T-helper 17 cell (primary cell): Measurements from ENCODE around the gene ILDR1. TPM values are rescaled to one million over a fixed set of nuclear protein-coding genes. Genes with fewer than 3 reads are reported as not detected.

Source experiments
- ATAC-seq: fragments of 150-1000 bp; cut with Tn5 transposase; 2 replicates; pipeline ENCODE4 v1.10.0; 2021; ENCODE audit warnings: mild to moderate bottlenecking, moderate library complexity
- DNase-seq, 3 donors: peaks; one replicate each; pipeline versions ENCODE4 v3.0.0 to v3.0.0-alpha.2; 2020 to 2021
- H3K9me3 ChIP-seq: one replicate; pipeline ENCODE4 v1.7.0; 2013; ENCODE audit warnings: low read length, mild to moderate bottlenecking; ENCODE audit not compliant: control insufficient read depth, poor library complexity, severe bottlenecking
- H3K27ac Mint-ChIP-seq: one replicate; pipeline ENCODE4 v1.8.0; 2022; ENCODE audit warnings: mild to moderate bottlenecking, moderate library complexity, mixed read lengths
- H3K27me3 Mint-ChIP-seq: one replicate; pipeline ENCODE4 v1.8.0; 2022; ENCODE audit warnings: mixed read lengths
- H3K36me3 Mint-ChIP-seq: one replicate; pipeline ENCODE4 v1.8.0; 2022; ENCODE audit warnings: low read depth, mixed read lengths
- H3K4me1 Mint-ChIP-seq: one replicate; pipeline ENCODE4 v1.8.0; 2022; ENCODE audit warnings: mild to moderate bottlenecking, mixed read lengths
- H3K4me3 Mint-ChIP-seq: one replicate; pipeline ENCODE4 v1.8.0; 2022; ENCODE audit warnings: mild to moderate bottlenecking, moderate library complexity, mixed read lengths
- total RNA-seq, 4 donors: library from RNA in 2 of 4; stranded (reverse) in 2 of 4; gene quantifications; one replicate each; pipeline ENCODE4 v1.2.3 and lab custom pipeline; 2022 to 2026

ILDR1 gene
- total RNA-seq, 2 donors from 2014 or later = 0.32 TPM; not detected in 1

- no peaks in the 10 kb centered on the region for H3K27me3 Mint-ChIP-seq
- no peak overlapping the region for H3K4me3 Mint-ChIP-seq
- H3K27ac Mint-ChIP-seq = no peak overlapping the region
- H3K4me1 Mint-ChIP-seq = no peaks in the 10 kb centered on the region
- ATAC-seq (no peak), DNase-seq (no peak)
- peaks cover 2% of the 10 kb centered on the region for H3K36me3 Mint-ChIP-seq
- no peaks in the 10 kb centered on the region for H3K9me3 ChIP-seq
Measured at GRCh38 chr3:121975702-121976302, 46.2 kb downstream of the ILDR1 start.

- no peak overlapping the region for H3K27ac Mint-ChIP-seq
- H3K27me3 Mint-ChIP-seq = no peaks in the 10 kb centered on the region
Measured at GRCh38 chr3:121974601-121975111, 47.4 kb downstream of the ILDR1 start.

GRCh38 chr3:121970047-121970446 is 52.0 kb downstream of the ILDR1 start:
- ATAC-seq (no peak), DNase-seq (no peak)
- H3K9me3 ChIP-seq = no peaks in the 10 kb centered on the region
- Mint-ChIP-seq H3K4me1 (peaks cover 2% of the 10 kb centered on the region), H3K27ac (no peak overlapping the region), H3K36me3 (no peaks in the 10 kb centered on the region), H3K27me3 (no peaks in the 10 kb centered on the region), H3K4me3 (no peak overlapping the region)

More at GRCh38 chr3:121974601-121975111, 47.4 kb downstream of the ILDR1 start:
- DNase-seq = no peak
- Mint-ChIP-seq H3K4me1 (no peaks in the 10 kb centered on the region), H3K36me3 (peaks cover 2% of the 10 kb centered on the region), H3K4me3 (no peak overlapping the region)
- H3K9me3 ChIP-seq = no peaks in the 10 kb centered on the region
- ATAC-seq = no peak

GRCh38 chr3:121969631-121970030 is 52.4 kb downstream of the ILDR1 start:
- H3K36me3 Mint-ChIP-seq = no peaks in the 10 kb centered on the region

GRCh38 chr3:121963608-121964007 is 58.4 kb downstream of the ILDR1 start:
- no peak for DNase-seq
- Mint-ChIP-seq H3K27ac (no peak overlapping the region), H3K4me3 (no peak overlapping the region), H3K27me3 (no peaks in the 10 kb centered on the region), H3K4me1 (peaks cover 2% of the 10 kb centered on the region), H3K36me3 (no peaks in the 10 kb centered on the region)
- no peaks in the 10 kb centered on the region for H3K9me3 ChIP-seq
- ATAC-seq = no peak

More at GRCh38 chr3:121969631-121970030, 52.4 kb downstream of the ILDR1 start:
- no peaks in the 10 kb centered on the region for H3K9me3 ChIP-seq
- H3K27me3 Mint-ChIP-seq = no peaks in the 10 kb centered on the region
- DNase-seq (no peak), ATAC-seq (no peak)
- no peak overlapping the region for H3K4me3 Mint-ChIP-seq
- peaks cover 2% of the 10 kb centered on the region for H3K4me1 Mint-ChIP-seq
- no peak overlapping the region for H3K27ac Mint-ChIP-seq

- no peak overlapping the region for H3K27ac Mint-ChIP-seq
- no peaks in the 10 kb centered on the region for H3K36me3 Mint-ChIP-seq
- H3K4me3 Mint-ChIP-seq = no peak overlapping the region
- H3K4me1 Mint-ChIP-seq = no peaks in the 10 kb centered on the region
- ATAC-seq (no peak), DNase-seq (no peak)
- H3K27me3 Mint-ChIP-seq = no peaks in the 10 kb centered on the region
- no peaks in the 10 kb centered on the region for H3K9me3 ChIP-seq
Measured at GRCh38 chr3:121962443-121962842, 59.6 kb downstream of the ILDR1 start.

GRCh38 chr3:121961283-121961682 is 60.8 kb downstream of the ILDR1 start:
- no peak overlapping the region for H3K4me3 Mint-ChIP-seq
- no peak overlapping the region for H3K27ac Mint-ChIP-seq
- no peaks in the 10 kb centered on the region for H3K36me3 Mint-ChIP-seq
- DNase-seq = no peak
- H3K4me1 Mint-ChIP-seq = no peaks in the 10 kb centered on the region
- H3K9me3 ChIP-seq = no peaks in the 10 kb centered on the region
- no peaks in the 10 kb centered on the region for H3K27me3 Mint-ChIP-seq
- ATAC-seq = no peak

- ATAC-seq (no peak), DNase-seq (no peak)
- Mint-ChIP-seq H3K27ac (no peak overlapping the region), H3K36me3 (no peaks in the 10 kb centered on the region), H3K27me3 (no peaks in the 10 kb centered on the region), H3K4me1 (no peaks in the 10 kb centered on the region), H3K4me3 (no peak overlapping the region)
- H3K9me3 ChIP-seq = no peaks in the 10 kb centered on the region
Measured at GRCh38 chr3:121958801-121959200, 63.2 kb downstream of the ILDR1 start.

- H3K4me3 Mint-ChIP-seq = no peak overlapping the region
- ATAC-seq (no peak), DNase-seq (no peak)
- H3K9me3 ChIP-seq = no peaks in the 10 kb centered on the region
- H3K27ac Mint-ChIP-seq = no peak overlapping the region
- H3K27me3 Mint-ChIP-seq = no peaks in the 10 kb centered on the region
- no peaks in the 10 kb centered on the region for H3K4me1 Mint-ChIP-seq
- H3K36me3 Mint-ChIP-seq = no peaks in the 10 kb centered on the region
Measured at GRCh38 chr3:121957674-121958415, 64.2 kb downstream of the ILDR1 start.

GRCh38 chr3:121956363-121956762 is 65.7 kb downstream of the ILDR1 start:
- Mint-ChIP-seq H3K27me3 (no peaks in the 10 kb centered on the region), H3K4me1 (no peaks in the 10 kb centered on the region), H3K4me3 (no peak overlapping the region), H3K27ac (no peak overlapping the region), H3K36me3 (peaks cover 6% of the 10 kb centered on the region)
- no peak for DNase-seq
- no peak for ATAC-seq
- H3K9me3 ChIP-seq = no peaks in the 10 kb centered on the region

GRCh38 chr3:121951291-121951919 is 70.6 kb downstream of the ILDR1 start:
- no peaks in the 10 kb centered on the region for H3K4me1 Mint-ChIP-seq
- no peak overlapping the region for H3K4me3 Mint-ChIP-seq
- H3K36me3 Mint-ChIP-seq = peaks cover 6% of the 10 kb centered on the region
- ATAC-seq = no peak
- no peaks in the 10 kb centered on the region for H3K9me3 ChIP-seq
- no peak overlapping the region for H3K27ac Mint-ChIP-seq
- no peaks in the 10 kb centered on the region for H3K27me3 Mint-ChIP-seq
- no peak for DNase-seq

GRCh38 chr3:121948641-121949040 is 73.4 kb downstream of the ILDR1 start:
- H3K27ac Mint-ChIP-seq = no peak overlapping the region
- no peaks in the 10 kb centered on the region for H3K4me1 Mint-ChIP-seq
- no peaks in the 10 kb centered on the region for H3K9me3 ChIP-seq
- no peaks in the 10 kb centered on the region for H3K27me3 Mint-ChIP-seq
- H3K36me3 Mint-ChIP-seq = peaks cover 6% of the 10 kb centered on the region
- no peak overlapping the region for H3K4me3 Mint-ChIP-seq
- ATAC-seq (no peak), DNase-seq (no peak)

- Mint-ChIP-seq H3K27me3 (no peaks in the 10 kb centered on the region), H3K27ac (no peak overlapping the region), H3K4me1 (no peaks in the 10 kb centered on the region), H3K36me3 (peaks cover 4% of the 10 kb centered on the region), H3K4me3 (no peak overlapping the region)
- no peaks in the 10 kb centered on the region for H3K9me3 ChIP-seq
- ATAC-seq = no peak
- no peak for DNase-seq
Measured at GRCh38 chr3:121943431-121943830, 78.6 kb downstream of the ILDR1 start.
